GM21381 (cell line): Measurements from ENCODE around the gene CMTM1.
"Not testable (repeated sequence)": the region's sequence is repeated elsewhere in the genome, so short reads cannot be mapped to it uniquely, and the experiment has no call there.

Experiments
- ATAC-seq: cut with Tn5 transposase; IDR thresholded peaks from one replicate; pipeline ENCODE4 v1.9.1; 2021; ENCODE audit warnings: mild to moderate bottlenecking, moderate library complexity; ENCODE audit not compliant: unreplicated experiment

CMTM1 gene

GRCh38 chr16:66588981-66589713 is 22.9 kb downstream of the CMTM1 start:
- ATAC-seq: peak; percentile 77

- ATAC-seq: no peak
Measured at GRCh38 chr16:66590322-66590721, 24.1 kb downstream of the CMTM1 start.

GRCh38 chr16:66591018-66591417 is 24.8 kb downstream of the CMTM1 start:
- ATAC-seq: no peak

GRCh38 chr16:66592241-66592640 is 26.0 kb downstream of the CMTM1 start:
- ATAC-seq: no peak

- no peak for ATAC-seq
Measured at GRCh38 chr16:66592814-66593213, 26.6 kb downstream of the CMTM1 start.

- no peak for ATAC-seq
Measured at GRCh38 chr16:66594739-66595138, 28.5 kb downstream of the CMTM1 start.

GRCh38 chr16:66596559-66596958 is 30.3 kb downstream of the CMTM1 start:
- ATAC-seq: not testable (repeated sequence)

- no peak for ATAC-seq
Measured at GRCh38 chr16:66596986-66597848, 31.0 kb downstream of the CMTM1 start.

GRCh38 chr16:66598111-66598510 is 31.9 kb downstream of the CMTM1 start:
- no peak for ATAC-seq

- ATAC-seq: no peak
Measured at GRCh38 chr16:66599726-66600125, 33.5 kb downstream of the CMTM1 start.

GRCh38 chr16:66600477-66600876 is 34.2 kb downstream of the CMTM1 start:
- no peak for ATAC-seq

- ATAC-seq: no peak
Measured at GRCh38 chr16:66601471-66601870, 35.2 kb downstream of the CMTM1 start.

GRCh38 chr16:66603537-66604375 is 37.5 kb downstream of the CMTM1 start:
- ATAC-seq: no peak

- peak; percentile 47 for ATAC-seq
Measured at GRCh38 chr16:66604376-66605176, 38.3 kb downstream of the CMTM1 start, which contains the start of gene CMTM3. Gene CMTM3, plus strand, starts transcription at chr16:66604704. Its CDS starts 102 bp downstream, at chr16:66604806.

- ATAC-seq: no peak
Measured at GRCh38 chr16:66605177-66605978, 39.1 kb downstream of the CMTM1 start.

GRCh38 chr16:66605979-66606751 is 39.9 kb downstream of the CMTM1 start:
- ATAC-seq: peak; percentile 56

GRCh38 chr16:66608241-66609138 is 42.3 kb downstream of the CMTM1 start:
- peak; percentile 38 for ATAC-seq

GRCh38 chr16:66609139-66609510 is 42.9 kb downstream of the CMTM1 start:
- no peak for ATAC-seq
